Heart right ventricle (tissue), 16 donors: ENCODE data around the gene AOAH. TPM values are rescaled to one million over a fixed set of nuclear protein-coding genes. Genes with fewer than 3 reads are reported as not detected.

Experiments used
- ATAC-seq, 8 donors: fragments of 200-7000 bp; cut with Tn5 transposase; one replicate each; pipeline ENCODE4 v1.9.1; 2020; ENCODE audit warnings: mild to moderate bottlenecking in 8 of 8, moderate library complexity in 8 of 8, moderate number of reproducible peaks in 1 of 8
- DNase-seq, 2 donors: peaks; one replicate each; pipeline ENCODE4 v3.0.0-alpha.2; 2020
- H3K27ac ChIP-seq, 10 donors: fragments of 200-600 bp; sonication (generic) in 2 of 10; one replicate each; pipeline versions ENCODE4 v1.5.0 to v1.8.0; 2020 to 2022; ENCODE audit warnings: mild to moderate bottlenecking in 3 of 10
- H3K27me3 ChIP-seq, 7 donors: fragments of 200-600 bp; one replicate each; pipeline ENCODE4 v1.8.0; 2021 to 2022; ENCODE audit warnings: mild to moderate bottlenecking in 2 of 7
- H3K36me3 ChIP-seq, 9 donors: fragments of 200-600 bp; sonication (generic) in 1 of 9; one replicate each; pipeline versions ENCODE4 v1.5.0 to v1.8.0; 2020 to 2022; ENCODE audit warnings: mild to moderate bottlenecking in 2 of 9
- H3K4me1 ChIP-seq, 9 donors: fragments of 200-600 bp; sonication (generic) in 1 of 9; one replicate each; pipeline versions ENCODE4 v1.5.0 to v1.8.0; 2020 to 2022; ENCODE audit warnings: mild to moderate bottlenecking in 4 of 9
- H3K4me3 ChIP-seq, 10 donors: fragments of 200-600 bp; sonication (generic) in 2 of 10; one replicate each; pipeline versions ENCODE4 v1.5.0 to v1.8.0; 2020 to 2022; ENCODE audit warnings: mild to moderate bottlenecking in 7 of 10, moderate library complexity in 2 of 10
- H3K9me3 ChIP-seq, 11 donors: fragments of 200-600 bp in 10 of 11; sonication (generic) in 2 of 11; one replicate each; pipeline versions ENCODE4 v1.5.0 to v1.8.0; 2013 to 2022; ENCODE audit warnings: mild to moderate bottlenecking in 2 of 11, control low read depth in 1 of 11, moderate library complexity in 1 of 11
- WGBS, 2 donors: extraction: QIAGEN DNeasy Blood & Tissue Kit; methylation state at CpG; one replicate each; pipeline ENCODE4 v1.1.7; 2013; ENCODE audit warnings: inconsistent platforms in 1 of 2; 5-methylcytosine and 5-hydroxymethylcytosine counted together
- intact Hi-C, 10 donors: fragments of 100-400 bp; cut with DNase I; formaldehyde crosslinking; loops; one replicate each; pipeline versions ENCODE4 v1.11.1 to v1.14.2; 2022
- polyA plus RNA-seq, 2 donors: library from polyadenylated mRNA; stranded (reverse); fragments of 200-250 nt; gene quantifications; one replicate each; pipeline ENCODE4 v1.2.3, GENCODE V29; 2013
- total RNA-seq, 10 donors: library from RNA; stranded (reverse); fragmentation: NEBNext Ultra II Directional in 3 of 10; extraction: Animal tissue kit (Norgen Biotek cat#: 25700) in 3 of 10; gene quantifications; one replicate each; pipeline versions ENCODE4 v1.2.1 to v1.2.4, GENCODE V29; 2021 to 2023
- TF ChIP-seq, protein P1 (sequence below), 9 donors: fragments of 200-600 bp; sonication (generic) in 2 of 9; IDR thresholded peaks; one replicate each; pipeline versions ENCODE4 v1.5.0 to v1.8.0; 2021 to 2022; ENCODE audit warnings: antibody characterized with exemption in 9 of 9, mild to moderate bottlenecking in 5 of 9, moderate library complexity in 1 of 9
- donor health status: Arrhythmogenic right ventricular cardiomyopathy.
- donor health status: ischemic (EF 13 %, LVEDD 7.1; RV severe dilation, severe dysfunction).
- donor health status: healthy with polysubstance abuse.
- donor health status: DM: no; HTN: yes; CAD: no.
- donor health status: DM: no; HTN: no; CAD: no.
- donor health status: ischemic (EF 25% LVEDD 6.9; RV normal size, moderate dysfunction).
- donor health status: ischemic (EF 25% LVEDD 5.7; RV mildly dilated, moderate dysfunction).
- donor health status: healthy.
- donor health status: DM: yes; HTN: yes; CAD: no.
- donor health status: Ischemic cardiomyopathy.
- donor health status: ischemic (EF 35%, LVEDD 5.7; RV mildly dilated, moderate dysfunction).
- donor health status: nonischemic (EF 11% LVEDD 7.7; RV severe dilation, severe dysfunction).
- donor health status: DM: yes; HTN: yes; CAD: no.
- donor health status: PGD.
- donor health status: ischemic (EF 29% LVEDD 5.4; RV normal size, mild dysfunction).
- donor health status: nonischemic (EF 23%, LVEDD 6.1; RV moderate dilation, normal function).

The AOAH gene
- total and polyA plus RNA-seq, 12 donors = 0.70 to 19.5 (median 1.6) TPM

GRCh38 chr7:36527549-36527913 lies 196.8 kb downstream of the AOAH start:
- Histone ChIP-seq H3K4me3 (no peak overlapping the region), H3K4me1 (no peaks in the 10 kb centered on the region), H3K27me3 (peaks cover 0 to 6% (median 0%) of the 10 kb centered on the region in 7 donors), H3K27ac (no peak overlapping the region), H3K36me3 (peaks cover 0 to 21% (median 0%) of the 10 kb centered on the region in 9 donors), H3K9me3 (no peaks in the 10 kb centered on the region)
- intact Hi-C loops = no loop called here
- no peak for DNase-seq
- no peak for ATAC-seq
- WGBS, 2 donors = 86 to 88% methylated on average over 6 of the region's 6 CpGs
- TF ChIP-seq, protein P1, sequence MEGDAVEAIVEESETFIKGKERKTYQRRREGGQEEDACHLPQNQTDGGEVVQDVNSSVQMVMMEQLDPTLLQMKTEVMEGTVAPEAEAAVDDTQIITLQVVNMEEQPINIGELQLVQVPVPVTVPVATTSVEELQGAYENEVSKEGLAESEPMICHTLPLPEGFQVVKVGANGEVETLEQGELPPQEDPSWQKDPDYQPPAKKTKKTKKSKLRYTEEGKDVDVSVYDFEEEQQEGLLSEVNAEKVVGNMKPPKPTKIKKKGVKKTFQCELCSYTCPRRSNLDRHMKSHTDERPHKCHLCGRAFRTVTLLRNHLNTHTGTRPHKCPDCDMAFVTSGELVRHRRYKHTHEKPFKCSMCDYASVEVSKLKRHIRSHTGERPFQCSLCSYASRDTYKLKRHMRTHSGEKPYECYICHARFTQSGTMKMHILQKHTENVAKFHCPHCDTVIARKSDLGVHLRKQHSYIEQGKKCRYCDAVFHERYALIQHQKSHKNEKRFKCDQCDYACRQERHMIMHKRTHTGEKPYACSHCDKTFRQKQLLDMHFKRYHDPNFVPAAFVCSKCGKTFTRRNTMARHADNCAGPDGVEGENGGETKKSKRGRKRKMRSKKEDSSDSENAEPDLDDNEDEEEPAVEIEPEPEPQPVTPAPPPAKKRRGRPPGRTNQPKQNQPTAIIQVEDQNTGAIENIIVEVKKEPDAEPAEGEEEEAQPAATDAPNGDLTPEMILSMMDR (IDR thresholded peaks at IDR 0.05) = no peak

DNA sequence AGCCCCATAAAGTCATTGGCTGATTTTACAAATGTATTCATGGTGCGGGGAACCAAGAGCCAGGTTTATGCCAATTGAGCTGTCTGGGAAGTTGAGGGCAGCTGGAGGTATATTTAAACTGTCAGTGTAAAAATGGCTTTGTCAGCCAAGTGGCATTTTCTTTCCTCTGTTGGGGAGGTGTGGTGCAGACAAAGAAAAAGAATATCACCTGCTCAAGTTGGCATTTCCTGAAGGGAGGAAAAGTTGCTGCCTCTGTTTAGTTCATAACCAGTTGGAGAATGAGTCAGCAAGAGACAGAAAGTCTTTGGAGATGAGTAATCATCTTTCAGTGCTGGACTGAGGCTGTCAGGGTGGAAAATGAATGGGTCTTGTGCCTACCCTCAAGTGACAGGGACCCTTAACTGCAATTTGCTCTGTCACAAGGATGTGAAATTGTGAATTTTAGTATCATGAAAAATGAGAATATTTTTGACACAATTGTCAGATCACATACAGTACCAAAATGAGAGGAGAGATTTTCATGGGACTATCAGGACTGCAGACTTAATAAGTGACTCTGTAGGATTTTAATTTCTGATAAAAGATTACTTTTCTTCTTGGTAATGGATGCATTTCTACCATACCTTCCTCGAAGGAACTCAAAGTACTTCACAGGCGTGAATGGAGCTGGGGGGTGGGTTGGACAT lies 197.3 kb downstream of the AOAH start:
- DNase-seq (no peak), ATAC-seq (no peak)
- WGBS, 2 donors = 77 to 91% methylated on average over 3 of the region's 3 CpGs
- Histone ChIP-seq H3K27ac (no peak overlapping the region), H3K4me3 (no peak overlapping the region), H3K4me1 (no peaks in the 10 kb centered on the region), H3K9me3 (no peaks in the 10 kb centered on the region), H3K27me3 (peaks cover 0 to 11% (median 0%) of the 10 kb centered on the region in 7 donors), H3K36me3 (peaks cover 0 to 22% (median 0%) of the 10 kb centered on the region in 9 donors)
- TF ChIP-seq, protein P1 (IDR thresholded peaks at IDR 0.05) = no peak
- intact Hi-C loops = no loop called here

DNA sequence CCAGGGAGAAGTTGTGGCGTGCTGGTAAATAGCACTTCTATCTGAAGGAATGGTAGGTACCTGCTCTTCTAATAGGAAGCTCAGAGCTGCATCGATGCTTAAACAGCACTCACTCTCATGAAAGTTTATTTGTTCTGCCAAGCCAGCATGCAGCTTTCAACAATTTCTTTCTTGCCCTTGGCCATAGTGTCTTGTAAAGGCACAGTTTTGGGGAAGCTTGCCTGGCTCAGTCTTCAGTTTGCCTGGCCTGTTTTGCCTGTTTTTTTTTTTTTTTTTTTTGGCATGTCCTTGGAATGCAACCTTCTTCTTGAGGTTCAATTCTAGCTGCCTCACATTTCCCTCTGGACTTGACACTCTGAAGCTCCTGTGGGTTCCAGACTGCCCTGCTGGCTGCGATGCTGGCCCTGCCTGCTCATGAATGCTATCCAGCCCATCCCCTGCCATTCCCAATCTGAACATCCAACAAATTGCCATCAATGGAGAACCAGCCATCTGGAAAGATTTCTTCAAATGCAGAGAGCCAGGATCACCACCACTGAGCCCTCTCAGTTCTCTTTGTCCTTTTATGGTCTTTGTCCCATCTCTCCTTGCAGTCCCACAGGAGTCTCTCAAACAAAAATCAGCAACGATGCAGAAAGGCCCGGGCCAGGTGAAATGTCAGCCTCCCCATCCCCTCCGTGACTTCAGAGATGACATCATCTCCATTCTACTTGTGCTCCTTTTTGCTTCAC lies 200.8 kb downstream of the AOAH start:
- Histone ChIP-seq H3K4me3 (no peak overlapping the region), H3K27me3 (peaks cover 0 to 22% (median 0%) of the 10 kb centered on the region in 7 donors), H3K4me1 (no peaks in the 10 kb centered on the region), H3K27ac (no peak overlapping the region), H3K9me3 (no peaks in the 10 kb centered on the region), H3K36me3 (peaks cover 0 to 20% (median 0%) of the 10 kb centered on the region in 9 donors)
- WGBS, 2 donors = 88 to 91% methylated on average over 6 of the region's 6 CpGs
- DNase-seq (no peak), ATAC-seq (no peak)
- intact Hi-C loops = no loop called here
- TF ChIP-seq, protein P1 (IDR thresholded peaks at IDR 0.05) = no peak

GRCh38 chr7:36522453-36523007 lies 201.8 kb downstream of the AOAH start:
- no peak for DNase-seq
- Histone ChIP-seq H3K4me3 (no peak overlapping the region), H3K27me3 (peaks cover 0 to 22% (median 0%) of the 10 kb centered on the region in 7 donors), H3K36me3 (peaks cover 0 to 19% (median 0%) of the 10 kb centered on the region in 9 donors), H3K27ac (no peak overlapping the region), H3K9me3 (no peaks in the 10 kb centered on the region), H3K4me1 (no peaks in the 10 kb centered on the region)
- TF ChIP-seq, protein P1 (IDR thresholded peaks at IDR 0.05) = no peak
- no peak for ATAC-seq
- intact Hi-C loops = no loop called here
- 75 to 77% methylated on average over 10 of the region's 10 CpGs for WGBS, 2 donors
